Sigmoid colon (tissue), 7 donors: ENCODE data around the gene PIP4K2A. TPM values are rescaled to one million over a fixed set of nuclear protein-coding genes. Genes with fewer than 3 reads are reported as not detected.

Experiments used
- DNase-seq: peaks from one replicate; pipeline ENCODE4 v3.0.0-alpha.2; 2019
- H3K27ac ChIP-seq, 4 donors: fragments of 200-600 bp; sonication (generic); one replicate each; pipeline ENCODE4 v1.5.1; 2016 to 2019; ENCODE audit warnings: mild to moderate bottlenecking in 1 of 4
- H3K27me3 ChIP-seq, 3 donors: fragments of 200-600 bp; sonication (generic); one replicate each; pipeline ENCODE4 v1.5.1; 2019; ENCODE audit warnings: mild to moderate bottlenecking in 1 of 3
- H3K36me3 ChIP-seq, 4 donors: fragments of 200-600 bp; sonication (generic); one replicate each; pipeline ENCODE4 v1.5.1; 2016 to 2019
- H3K4me1 ChIP-seq, 4 donors: fragments of 200-600 bp; sonication (generic); one replicate each; pipeline ENCODE4 v1.5.1; 2017 to 2019
- H3K4me3 ChIP-seq, 4 donors: fragments of 200-600 bp; sonication (generic); one replicate each; pipeline ENCODE4 v1.5.1; 2017 to 2019; ENCODE audit warnings: mild to moderate bottlenecking in 2 of 4, moderate library complexity in 1 of 4
- H3K9me3 ChIP-seq, 4 donors: fragments of 200-600 bp in 3 of 4; sonication (generic) in 3 of 4; one replicate each; pipeline versions ENCODE4 v1.5.1 to v1.6.1; 2013 to 2019
- CTCF ChIP-seq, 4 experiments: fragments of 450-650 bp in 3 of 4; fragments of 200-600 bp in 1 of 4; IDR thresholded peaks; one replicate each; pipeline ENCODE4 v1.5.1; 2016 to 2019; ENCODE audit warnings: antibody characterized with exemption in 4 of 4, mild to moderate bottlenecking in 3 of 4, moderate library complexity in 2 of 4
- EP300 ChIP-seq, 4 donors: sonication (generic); formaldehyde crosslinking; IDR thresholded peaks; one replicate each; pipeline ENCODE4 v1.6.1; 2017; ENCODE audit warnings: antibody characterized with exemption in 4 of 4
- POLR2A ChIP-seq, 2 donors: fragments of 450-650 bp; IDR thresholded peaks; one replicate each; pipeline ENCODE4 v1.6.1; 2016; ENCODE audit warnings: antibody characterized with exemption in 2 of 2, mild to moderate bottlenecking in 2 of 2, moderate library complexity in 2 of 2
- POLR2AphosphoS5 ChIP-seq, 4 donors: sonication (generic); formaldehyde crosslinking; IDR thresholded peaks; one replicate each; pipeline ENCODE4 v1.6.1; 2017; ENCODE audit warnings: antibody characterized with exemption in 4 of 4
- WGBS, 2 donors: extraction: QIAGEN DNeasy Blood & Tissue Kit; methylation state at CpG; one replicate each; pipeline ENCODE4 v1.1.7; 2013; 5-methylcytosine and 5-hydroxymethylcytosine counted together
- intact Hi-C: fragments of 100-400 bp; cut with DNase I; formaldehyde crosslinking; loops from one replicate; pipeline ENCODE4 v1.15.1; 2023
- polyA plus RNA-seq, 3 donors: library from polyadenylated mRNA; stranded (reverse); fragments of 200-250 nt; gene quantifications; one replicate each; pipeline ENCODE4 v1.2.3, GENCODE V29; 2013
- total RNA-seq, 4 donors: library from RNA; depleted of rRNA; stranded (reverse); fragments of >200 nt; gene quantifications; one replicate each; pipeline ENCODE4 v1.1.0, GENCODE V29; 2016
- donor health status: healthy with polysubstance abuse.
- donor health status: Bipolar disorder and iron deficiency.
- donor health status: healthy.

The PIP4K2A gene
- total and polyA plus RNA-seq, 7 donors: 7.2 to 23.2 (median 17.8) TPM

- H3K27ac ChIP-seq: peak overlapping the region in 1 of 4 donors; percentile 3
- WGBS, 2 donors: 62 to 75% methylated on average over 4 of the region's 4 CpGs
- DNase-seq: no peak
- H3K9me3 ChIP-seq: no peaks in the 10 kb centered on the region
- no peak overlapping the region for H3K4me3 ChIP-seq
- no peak for TF ChIP-seq POLR2A (IDR thresholded peaks at IDR 0.05)
- TF ChIP-seq POLR2AphosphoS5 (IDR thresholded peaks at IDR 0.05): no peak
- TF ChIP-seq CTCF (IDR thresholded peaks at IDR 0.05): no peak
- no peak for TF ChIP-seq EP300 (IDR thresholded peaks at IDR 0.05)
- peaks cover 0 to 38% (median 33%) of the 10 kb centered on the region in 4 donors for H3K4me1 ChIP-seq
- intact Hi-C loops: no loop called here
- no peaks in the 10 kb centered on the region for H3K27me3 ChIP-seq
- H3K36me3 ChIP-seq: no peaks in the 10 kb centered on the region
These were observed 32.6 kb downstream of the PIP4K2A start for GRCh38 chr10:22681783-22682183.

GRCh38 chr10:22681301-22681700 lies 33.1 kb downstream of the PIP4K2A start:
- H3K9me3 ChIP-seq: no peaks in the 10 kb centered on the region
- no peak overlapping the region for H3K4me3 ChIP-seq
- DNase-seq: no peak
- H3K36me3 ChIP-seq: no peaks in the 10 kb centered on the region
- intact Hi-C loops: no loop called here
- peak overlapping the region in 1 of 4 donors; percentile 6 for H3K27ac ChIP-seq
- WGBS, 2 donors: 96 to 98% methylated on average over 1 of the region's 1 CpG
- H3K4me1 ChIP-seq: peaks cover 0 to 38% (median 33%) of the 10 kb centered on the region in 4 donors
- no peaks in the 10 kb centered on the region for H3K27me3 ChIP-seq
- TF ChIP-seq POLR2A (IDR thresholded peaks at IDR 0.05): no peak
- TF ChIP-seq POLR2AphosphoS5 (IDR thresholded peaks at IDR 0.05): no peak
- no peak for TF ChIP-seq EP300 (IDR thresholded peaks at IDR 0.05)
- no peak for TF ChIP-seq CTCF (IDR thresholded peaks at IDR 0.05)

- Histone ChIP-seq H3K27ac (no peak overlapping the region), H3K36me3 (no peaks in the 10 kb centered on the region), H3K9me3 (no peaks in the 10 kb centered on the region), H3K27me3 (no peaks in the 10 kb centered on the region), H3K4me3 (no peak overlapping the region), H3K4me1 (peaks cover 0 to 33% (median 29%) of the 10 kb centered on the region in 4 donors)
- no peak for DNase-seq
- intact Hi-C loops: no loop called here
- WGBS, 2 donors: 93 to 96% methylated on average over 1 of the region's 1 CpG
- TF ChIP-seq POLR2A (IDR thresholded peaks at IDR 0.05) (no peak), POLR2AphosphoS5 (IDR thresholded peaks at IDR 0.05) (no peak), CTCF (IDR thresholded peaks at IDR 0.05) (no peak), EP300 (IDR thresholded peaks at IDR 0.05) (no peak)
These were observed 34.8 kb downstream of the PIP4K2A start for GRCh38 chr10:22679608-22680007.

- no peaks in the 10 kb centered on the region for H3K9me3 ChIP-seq
- 88 to 92% methylated on average over 5 of the region's 5 CpGs for WGBS, 2 donors
- H3K36me3 ChIP-seq: no peaks in the 10 kb centered on the region
- no peak overlapping the region for H3K27ac ChIP-seq
- TF ChIP-seq POLR2A (IDR thresholded peaks at IDR 0.05) (no peak), POLR2AphosphoS5 (IDR thresholded peaks at IDR 0.05) (no peak), EP300 (IDR thresholded peaks at IDR 0.05) (no peak), CTCF (IDR thresholded peaks at IDR 0.05) (no peak)
- intact Hi-C loops: no loop called here
- peaks cover 0 to 12% (median 8%) of the 10 kb centered on the region in 4 donors for H3K4me1 ChIP-seq
- no peak overlapping the region for H3K4me3 ChIP-seq
- no peaks in the 10 kb centered on the region for H3K27me3 ChIP-seq
- DNase-seq: no peak
These were observed 37.0 kb downstream of the PIP4K2A start for GRCh38 chr10:22677333-22677732.

- Histone ChIP-seq H3K4me1 (peaks cover 0 to 3% (median 3%) of the 10 kb centered on the region in 4 donors), H3K9me3 (no peaks in the 10 kb centered on the region), H3K4me3 (no peak overlapping the region), H3K27ac (no peak overlapping the region), H3K27me3 (no peaks in the 10 kb centered on the region), H3K36me3 (no peaks in the 10 kb centered on the region)
- no peak for DNase-seq
- 91 to 93% methylated on average over 1 of the region's 1 CpG for WGBS, 2 donors
- intact Hi-C loops: no loop called here
- TF ChIP-seq POLR2A (IDR thresholded peaks at IDR 0.05): no peak
- TF ChIP-seq EP300 (IDR thresholded peaks at IDR 0.05): no peak
- no peak for TF ChIP-seq POLR2AphosphoS5 (IDR thresholded peaks at IDR 0.05)
- TF ChIP-seq CTCF (IDR thresholded peaks at IDR 0.05): no peak
These were observed 37.9 kb downstream of the PIP4K2A start for GRCh38 chr10:22676435-22676834.
